ENCODE results near the gene PTPN14.

PTPN14 gene

GRCh38 chr1:214360116-214360515 is 191.3 kb downstream of the PTPN14 start:
- no peak for DNase-seq

GRCh38 chr1:214354440-214355148 is 196.8 kb downstream of the PTPN14 start:
- DNase-seq: no peak

- no peak for DNase-seq
Observed at GRCh38 chr1:214352838-214353237, 198.6 kb downstream of the PTPN14 start.

GRCh38 chr1:214351551-214352277 is 199.7 kb downstream of the PTPN14 start:
- no peak for DNase-seq

GRCh38 chr1:214349781-214350180 is 201.6 kb downstream of the PTPN14 start:
- no peak for DNase-seq

GRCh38 chr1:214349008-214349407 is 202.4 kb downstream of the PTPN14 start:
- no peak for DNase-seq

- no peak for DNase-seq
Observed at GRCh38 chr1:214344897-214345296, 206.5 kb downstream of the PTPN14 start.

GRCh38 chr1:214342525-214342924 is 208.9 kb downstream of the PTPN14 start:
- no peak for DNase-seq

GRCh38 chr1:214341932-214342331 is 209.5 kb downstream of the PTPN14 start:
- DNase-seq: no peak

GRCh38 chr1:214341459-214341858 is 209.9 kb downstream of the PTPN14 start:
- no peak for DNase-seq

- DNase-seq: no peak
Observed at GRCh38 chr1:214338212-214338611, 213.2 kb downstream of the PTPN14 start.

- DNase-seq: no peak
Observed at GRCh38 chr1:214337511-214337910, 213.9 kb downstream of the PTPN14 start.

GRCh38 chr1:214337015-214337414 is 214.4 kb downstream of the PTPN14 start:
- no peak for DNase-seq

GRCh38 chr1:214335567-214335966 is 215.8 kb downstream of the PTPN14 start:
- DNase-seq: no peak

- peak; percentile 41 for DNase-seq
Observed at GRCh38 chr1:214332946-214333798, 218.2 kb downstream of the PTPN14 start.

- peak; percentile 51 for DNase-seq
Observed at GRCh38 chr1:214331827-214332423, 219.5 kb downstream of the PTPN14 start.

GRCh38 chr1:214331180-214331579 is 220.2 kb downstream of the PTPN14 start:
- DNase-seq: no peak

- DNase-seq: no peak
Observed at GRCh38 chr1:214330715-214331114, 220.7 kb downstream of the PTPN14 start.

- no peak for DNase-seq
Observed at GRCh38 chr1:214330222-214330621, 221.2 kb downstream of the PTPN14 start.

GRCh38 chr1:214329470-214330220 is 221.8 kb downstream of the PTPN14 start:
- no peak for DNase-seq

- peak; percentile 79 for DNase-seq
Observed at GRCh38 chr1:214328770-214329469, 222.5 kb downstream of the PTPN14 start.

- DNase-seq: no peak
Observed at GRCh38 chr1:214327514-214327913, 223.9 kb downstream of the PTPN14 start.

Data from activated naive CD4-positive, alpha-beta T cell treated with Interleukin-2 at 50 U/mL for 16 hours (primary cell).